H9 (cell line): ENCODE results near the gene MSI2. TPM values are rescaled to one million over a fixed set of nuclear protein-coding genes. Genes with fewer than 3 reads are reported as not detected.

Experiments used
- DNase-seq: peaks from one replicate; pipeline ENCODE4 v3.0.0-alpha.2; 2017
- H2AFZ ChIP-seq: one replicate; pipeline ENCODE4 v1.6.1; 2013; ENCODE audit warnings: mild to moderate bottlenecking, low read length, control low read depth, moderate library complexity
- H2AK5ac ChIP-seq: 2 replicates; pipeline ENCODE4 v1.6.1; 2013; ENCODE audit warnings: low read length, control low read depth, mixed read lengths; ENCODE audit not compliant: insufficient read length
- H2BK120ac ChIP-seq: one replicate; pipeline ENCODE4 v1.6.1; 2013; ENCODE audit warnings: low read depth, mild to moderate bottlenecking, low read length, control low read depth, inconsistent platforms; ENCODE audit not compliant: poor library complexity, severe bottlenecking
- H2BK12ac ChIP-seq: 2 replicates; pipeline ENCODE4 v1.6.1; 2013; ENCODE audit warnings: low read length, control low read depth, mixed read lengths, low read depth; ENCODE audit not compliant: insufficient read length
- H2BK15ac ChIP-seq: 2 replicates; pipeline ENCODE4 v1.6.1; 2013; ENCODE audit warnings: low read depth, low read length, control low read depth
- H2BK20ac ChIP-seq: one replicate; pipeline ENCODE4 v1.6.1; 2013; ENCODE audit warnings: low read depth, mild to moderate bottlenecking, low read length, control low read depth, inconsistent platforms; ENCODE audit not compliant: poor library complexity, severe bottlenecking
- H2BK5ac ChIP-seq: 2 replicates; pipeline ENCODE4 v1.6.1; 2013; ENCODE audit warnings: low read length, control low read depth, mixed read lengths; ENCODE audit not compliant: insufficient read length
- H3K14ac ChIP-seq: 2 replicates; pipeline ENCODE4 v1.6.1; 2013; ENCODE audit warnings: low read length, control low read depth; ENCODE audit not compliant: insufficient read depth
- H3K18ac ChIP-seq: 2 replicates; pipeline ENCODE4 v1.6.1; 2013; ENCODE audit warnings: low read depth, mild to moderate bottlenecking, mixed read lengths, low read length, control low read depth; ENCODE audit not compliant: insufficient read length
- H3K23ac ChIP-seq: 2 replicates; pipeline ENCODE4 v1.6.1; 2013; ENCODE audit warnings: low read length, control low read depth, mixed read lengths, low read depth; ENCODE audit not compliant: insufficient read length
- H3K23me2 ChIP-seq: 2 replicates; pipeline ENCODE4 v1.6.1; 2013; ENCODE audit warnings: low read depth, mild to moderate bottlenecking, mixed read lengths, low read length, control low read depth; ENCODE audit not compliant: insufficient read length, poor library complexity, severe bottlenecking
- H3K27ac ChIP-seq: 2 replicates; pipeline ENCODE4 v1.5.1; 2013; ENCODE audit warnings: low read length, control low read depth, mixed read lengths, low read depth; ENCODE audit not compliant: insufficient read length
- H3K27me3 ChIP-seq: 2 replicates; pipeline ENCODE4 v1.6.1; 2013; ENCODE audit warnings: low read length, control low read depth, inconsistent platforms; ENCODE audit not compliant: insufficient read depth
- H3K4ac ChIP-seq: 2 replicates; pipeline ENCODE4 v1.6.1; 2013; ENCODE audit warnings: low read depth, mild to moderate bottlenecking, control low read depth, inconsistent platforms, low read length, moderate library complexity
- H3K4me1 ChIP-seq: 2 replicates; pipeline ENCODE4 v1.6.1; 2013; ENCODE audit warnings: low read length, control low read depth, inconsistent platforms; ENCODE audit not compliant: insufficient read depth
- H3K4me2 ChIP-seq: 2 replicates; pipeline ENCODE4 v1.6.1; 2013; ENCODE audit warnings: low read length, control low read depth, mixed read lengths; ENCODE audit not compliant: insufficient read length, insufficient read depth
- H3K56ac ChIP-seq: 2 replicates; pipeline ENCODE4 v1.6.1; 2013; ENCODE audit warnings: low read depth, mild to moderate bottlenecking, mixed read lengths, low read length, control low read depth; ENCODE audit not compliant: insufficient read length
- H3K79me1 ChIP-seq: 2 replicates; pipeline ENCODE4 v1.6.1; 2013; ENCODE audit warnings: low read depth, mild to moderate bottlenecking, moderate library complexity, low read length, control low read depth, inconsistent platforms; ENCODE audit not compliant: insufficient read depth, poor library complexity, severe bottlenecking
- H3K79me2 ChIP-seq: 2 replicates; pipeline ENCODE4 v1.6.1; 2013; ENCODE audit warnings: low read length, control low read depth, inconsistent platforms; ENCODE audit not compliant: insufficient read depth
- H3K9ac ChIP-seq: 2 replicates; pipeline ENCODE4 v1.6.1; 2013; ENCODE audit warnings: low read length, control low read depth, mixed read lengths; ENCODE audit not compliant: insufficient read length; ENCODE audit errors: extremely low read depth
- H3K9me3 ChIP-seq: one replicate; pipeline ENCODE4 v1.6.1; 2013; ENCODE audit warnings: low read depth, low read length, inconsistent platforms; ENCODE audit not compliant: control insufficient read depth
- H3T11ph ChIP-seq: one replicate; pipeline ENCODE4 v1.6.1; 2013; ENCODE audit warnings: mild to moderate bottlenecking, low read length, control low read depth, inconsistent platforms
- H4K20me1 ChIP-seq: one replicate; pipeline ENCODE4 v1.6.1; 2013; ENCODE audit not compliant: control insufficient read depth, insufficient read length, insufficient read depth
- H4K5ac ChIP-seq: 2 replicates; pipeline ENCODE4 v1.6.1; 2013; ENCODE audit warnings: low read depth, mild to moderate bottlenecking, mixed read lengths, low read length, control low read depth; ENCODE audit not compliant: insufficient read length
- H4K8ac ChIP-seq: replicated peaks from 2 replicates; pipeline ENCODE4 v1.6.1; 2013; ENCODE audit warnings: low read length, control low read depth, mixed read lengths, low read depth; ENCODE audit not compliant: insufficient read length
- H4K91ac ChIP-seq: 2 replicates; pipeline ENCODE4 v1.6.1; 2013; ENCODE audit warnings: low read depth, mild to moderate bottlenecking, moderate library complexity, mixed read lengths, low read length, control low read depth; ENCODE audit not compliant: insufficient read length
- H3K27ac Mint-ChIP-seq, 3 experiments: 2 replicates in 2 of 3; 3 replicates in 1 of 3; pipeline ENCODE4 v1.8.0; 2020 to 2021; ENCODE audit warnings: mixed read lengths in 3 of 3, mild to moderate bottlenecking in 1 of 3, moderate library complexity in 1 of 3
- H3K27me3 Mint-ChIP-seq: 2 replicates; pipeline ENCODE4 v1.8.0; 2021; ENCODE audit warnings: low read depth, mild to moderate bottlenecking, moderate library complexity, mixed read lengths
- H3K36me3 Mint-ChIP-seq, 3 experiments: 2 replicates in 2 of 3; 3 replicates in 1 of 3; pipeline ENCODE4 v1.8.0; 2020 to 2021; ENCODE audit warnings: low read depth in 3 of 3, mixed read lengths in 3 of 3; ENCODE audit not compliant: insufficient read depth in 1 of 3
- H3K4me1 Mint-ChIP-seq, 2 experiments: 2 replicates each; pipeline ENCODE4 v1.8.0; 2020; ENCODE audit warnings: mixed read lengths in 2 of 2
- H3K4me3 Mint-ChIP-seq, 2 experiments: 2 replicates in 1 of 2; 3 replicates in 1 of 2; pipeline ENCODE4 v1.8.0; 2020 to 2021; ENCODE audit warnings: mild to moderate bottlenecking in 2 of 2, mixed read lengths in 2 of 2, moderate library complexity in 1 of 2
- H3K9me3 Mint-ChIP-seq, 2 experiments: 2 replicates in 1 of 2; 3 replicates in 1 of 2; pipeline ENCODE4 v1.8.0; 2020; ENCODE audit warnings: mild to moderate bottlenecking in 2 of 2, mixed read lengths in 2 of 2, moderate library complexity in 1 of 2
- CTCF ChIP-seq: fragments of 200-600 bp; sonication (generic); conservative IDR thresholded peaks from 3 replicates; pipeline ENCODE4 v1.8.0; 2021; ENCODE audit warnings: antibody characterized with exemption, mild to moderate bottlenecking
- WGBS: extraction: QIAGEN DNeasy Blood & Tissue Kit; methylation state at CpG from one replicate; pipeline ENCODE4 v1.1.7; 2013; ENCODE audit warnings: missing lambda C conversion rate, low lambda C conversion rate, mixed read lengths; ENCODE audit not compliant: insufficient read length; ENCODE audit errors: extremely low coverage; 5-methylcytosine and 5-hydroxymethylcytosine counted together
- total RNA-seq: library from RNA; stranded (reverse); gene quantifications from 2 replicates; pipeline ENCODE4 v1.2.1, GENCODE V29; 2021

Gene MSI2
- total RNA-seq, 1 experiment from 2014 or later, result 98.5 TPM

- Histone ChIP-seq H3K18ac (no peak overlapping the region), H2BK120ac (no peak overlapping the region), H3K14ac (no peak overlapping the region; the same call in 1 of the 2 replicates), H3K27ac (no peak overlapping the region), H3K23me2 (no peaks in the 10 kb centered on the region), H2AK5ac (no peak overlapping the region), H3K4ac (no peak overlapping the region), H3K27me3 (no peaks in the 10 kb centered on the region), H2BK15ac (no peak overlapping the region), H2BK12ac (no peak overlapping the region), H3K9me3 (no peaks in the 10 kb centered on the region), H3K56ac (no peak overlapping the region), H3K9ac (no peak overlapping the region), H4K5ac (no peak overlapping the region), H2BK5ac (no peak overlapping the region), H3T11ph (no peak overlapping the region), H3K4me2 (no peak overlapping the region), H4K8ac (no peak overlapping the region), H2BK20ac (no peak overlapping the region), H3K79me2 (no peaks in the 10 kb centered on the region), H4K20me1 (peaks cover 2% of the 10 kb centered on the region), H2AFZ (no peak overlapping the region), H4K91ac (no peak overlapping the region), H3K23ac (no peak overlapping the region), H3K4me1 (no peaks in the 10 kb centered on the region; the same call in 1 of the 2 replicates), H3K79me1 (no peaks in the 10 kb centered on the region)
- TF ChIP-seq CTCF, result no peak
- no CpG with 5 or more reads among the region's 17 CpGs for WGBS
- Mint-ChIP-seq H3K27me3 (no peaks in the 10 kb centered on the region), H3K36me3 (peaks cover 0 to 4% (median 0%) of the 10 kb centered on the region in 3 experiments; a peak in 2 of 7 replicates), H3K4me1 (peaks cover 25 to 42% of the 10 kb centered on the region in 2 experiments), H3K4me3 (no peak overlapping the region), H3K9me3 (no peaks in the 10 kb centered on the region), H3K27ac (peak overlapping the region in 2 of 3 experiments; percentile 67 to 68; a peak in 4 of 7 replicates)
- DNase-seq, result no peak
Measured at GRCh38 chr17:57537524-57538410, 281.4 kb downstream of the MSI2 start.
